Brain microvascular endothelial cell (primary cell): ENCODE results near the gene TMEM9.
A peak's percentile ranks its signal among the peaks of the same experiment; 100 is the strongest.

Experiments used
- DNase-seq: peaks from one replicate; pipeline ENCODE4 v3.0.0-alpha.2; 2020
- H3K27ac ChIP-seq: fragments of 250-450 bp; sonication (Bioruptor Pico); 2 replicates; pipeline ENCODE4 v1.5.1; 2020; ENCODE audit warnings: mild to moderate bottlenecking, moderate library complexity
- H3K27me3 ChIP-seq: fragments of 250-450 bp; sonication (Bioruptor Pico); replicated peaks from 2 replicates; pipeline ENCODE4 v1.5.1; 2020; ENCODE audit warnings: mild to moderate bottlenecking
- H3K36me3 ChIP-seq: fragments of 250-450 bp; sonication (Bioruptor Pico); replicated peaks from 2 replicates; pipeline ENCODE4 v1.5.1; 2020; ENCODE audit warnings: mild to moderate bottlenecking
- H3K4me3 ChIP-seq: 2 replicates; pipeline ENCODE4 v1.5.1; 2011; ENCODE audit warnings: low read depth, mild to moderate bottlenecking, control low read depth, low read length, moderate library complexity
- CTCF ChIP-seq: IDR thresholded peaks from 2 replicates; pipeline ENCODE4 v1.5.1; 2011; ENCODE audit warnings: low read depth, mild to moderate bottlenecking, moderate library complexity, low read length, control low read depth, inconsistent platforms; ENCODE audit errors: missing control alignments
- in situ Hi-C: cut with HindIII; loops from 2 replicates; pipeline ENCODE4 v1.10.0; 2017; ENCODE audit warnings: low sequenced_read_pairs, low pct_ligation_motif_present

The TMEM9 gene

GRCh38 chr1:201156819-201157218 lies 2.5 kb upstream of the TMEM9 start:
- Histone ChIP-seq H3K4me3 (no peak overlapping the region), H3K27me3 (no peaks in the 10 kb centered on the region), H3K27ac (no peak overlapping the region), H3K36me3 (no peaks in the 10 kb centered on the region)
- in situ Hi-C loops = no loop called here
- no peak for TF ChIP-seq CTCF
- DNase-seq = no peak

- no peak for TF ChIP-seq CTCF
- in situ Hi-C loops = no loop called here
- Histone ChIP-seq H3K36me3 (peaks cover 3% of the 10 kb centered on the region), H3K4me3 (no peak overlapping the region), H3K27ac (no peak overlapping the region), H3K27me3 (no peaks in the 10 kb centered on the region)
- no peak for DNase-seq
These were observed 2.1 kb upstream of the TMEM9 start for GRCh38 chr1:201156346-201156745.

GRCh38 chr1:201155354-201155753 lies 1.1 kb upstream of the TMEM9 start:
- TF ChIP-seq CTCF = no peak
- in situ Hi-C loops = no loop called here

GRCh38 chr1:201153474-201154388 lies 543 bp downstream of the TMEM9 start:
- Histone ChIP-seq H3K4me3 (peak overlapping the region; percentile 77), H3K27ac (peak overlapping the region; percentile 69), H3K36me3 (peaks cover 26% of the 10 kb centered on the region), H3K27me3 (no peaks in the 10 kb centered on the region)
- in situ Hi-C loops = no loop called here
- DNase-seq = no peak
- no peak for TF ChIP-seq CTCF

More at GRCh38 chr1:201155354-201155753, 1.1 kb upstream of the TMEM9 start:
- no peak overlapping the region for H3K27ac ChIP-seq
- peaks cover 13% of the 10 kb centered on the region for H3K36me3 ChIP-seq
- no peak for DNase-seq
- H3K27me3 ChIP-seq = no peaks in the 10 kb centered on the region
- H3K4me3 ChIP-seq = no peak overlapping the region

GRCh38 chr1:201149400-201149799 lies 4.9 kb downstream of the TMEM9 start:
- peaks cover 50% of the 10 kb centered on the region for H3K36me3 ChIP-seq

More at GRCh38 chr1:201149400-201149799, 4.9 kb downstream of the TMEM9 start:
- Histone ChIP-seq H3K4me3 (no peak overlapping the region), H3K27ac (no peak overlapping the region), H3K27me3 (no peaks in the 10 kb centered on the region)
- peak; percentile 13 for DNase-seq
- peak; percentile 60 for TF ChIP-seq CTCF
- in situ Hi-C loops = no loop called here
